Measurements from ENCODE around the gene ZNF689.
A peak's percentile ranks its signal among the peaks of the same experiment; 100 is the strongest.

Gene ZNF689

DNA sequence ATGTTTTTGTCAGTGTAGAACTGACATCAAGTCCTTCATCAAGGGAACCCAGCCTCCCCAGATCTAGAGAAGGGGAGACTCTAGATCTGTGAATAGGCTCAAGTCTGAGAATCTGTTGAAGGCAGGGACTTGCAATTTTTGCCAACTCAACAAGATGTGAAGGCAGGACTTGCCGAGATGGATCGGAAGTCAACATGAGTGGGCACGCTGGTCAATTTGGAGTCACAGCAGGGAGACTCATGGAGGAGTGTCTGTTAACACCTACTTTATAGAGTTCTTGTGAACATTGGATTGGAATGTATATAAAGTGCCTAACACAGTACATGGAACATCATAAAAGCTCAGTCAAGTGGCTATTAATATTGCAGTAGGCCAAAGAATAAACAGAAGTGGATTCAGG lies 10.0 kb downstream of the ZNF689 start:
- H3K27ac ChIP-seq (ENCODE audit: extremely low read depth, low read depth, low read length) = no peak overlapping the region
- H3K4me3 ChIP-seq (ENCODE audit: low read depth, low read length) = no peak overlapping the region
- H3K4me1 ChIP-seq (ENCODE audit: control insufficient read depth, insufficient read depth, low read length) = no peaks in the 10 kb centered on the region
- peaks cover 7 to 35% of the 10 kb centered on the region in 2 experiments; a peak in 2 of 3 replicates for H3K36me3 ChIP-seq (ENCODE audit: control insufficient read depth in 2 of 2, insufficient read depth in 1 of 2, low read length in 2 of 2)
- no peaks in the 10 kb centered on the region for H3K9me3 ChIP-seq (ENCODE audit: control insufficient read depth, insufficient read depth, low read depth, low read length)
- CTCF ChIA-PET = interaction anchor here (0.5 to 2.2 kb wide), 7 partner anchors 28 to 192 kb away, joined by 3 to 11 read pairs (median 6); partner anchors contain the start of genes DCTPP1 and ZNF771
- POLR2A ChIA-PET = interaction anchor here (0.5 to 2.2 kb wide), 4 partner anchors 9 to 34 kb away, joined by 6 to 7 read pairs (median 7); partner anchors contain the start of gene ZNF689
- TF ChIP-seq IKZF3 (tag by site-specific recombination; IDR thresholded peaks at IDR 0.05) (0 out of 2 replicates have a peak, but pooled peaks have one; percentile 14), GFI1B (tag by site-specific recombination; IDR thresholded peaks at IDR 0.05) (no peak), ZNF529 (tag by site-specific recombination; IDR thresholded peaks at IDR 0.05; ENCODE audit: insufficient replicate concordance) (no peak), ZNF561 (tag by site-specific recombination; IDR thresholded peaks at IDR 0.05; ENCODE audit: borderline replicate concordance) (no peak), ZNF184 (tag by site-specific recombination; IDR thresholded peaks at IDR 0.05) (no peak), ZNF544 (tag by site-specific recombination; IDR thresholded peaks at IDR 0.05) (no peak), EGR2 (tag by site-specific recombination; IDR thresholded peaks at IDR 0.05; ENCODE audit: low read depth) (peak; percentile 81; the same call in 1 of the 2 replicates), ZNF146 (tag by site-specific recombination; IDR thresholded peaks at IDR 0.05) (no peak), ZNF623 (tag by site-specific recombination; IDR thresholded peaks at IDR 0.05) (no peak), ZNF792 (tag by site-specific recombination; IDR thresholded peaks at IDR 0.05) (no peak), ZBTB17 (tag by site-specific recombination; IDR thresholded peaks at IDR 0.05) (peak; percentile 23; the same call in 1 of the 2 replicates), OSR2 (tag by site-specific recombination; IDR thresholded peaks at IDR 0.05) (0 out of 2 replicates have a peak, but pooled peaks have one; percentile 19), SP7 (tag by site-specific recombination; IDR thresholded peaks at IDR 0.05) (peak; percentile 44; the same call in 1 of the 2 replicates), ZNF600 (tag by site-specific recombination; IDR thresholded peaks at IDR 0.05) (no peak), ZNF24 (tag by site-specific recombination; IDR thresholded peaks at IDR 0.05) (no peak), ZNF2 (tag by site-specific recombination; IDR thresholded peaks at IDR 0.05) (no peak), ZNF530 (tag by site-specific recombination; IDR thresholded peaks at IDR 0.05; ENCODE audit: low read depth) (no peak), ZNF266 (tag by site-specific recombination; IDR thresholded peaks at IDR 0.05; ENCODE audit: low read depth) (no peak), ZNF211 (tag by site-specific recombination; IDR thresholded peaks at IDR 0.05; ENCODE audit: low read depth) (no peak), ZNF560 (tag by site-specific recombination; IDR thresholded peaks at IDR 0.05; ENCODE audit: borderline replicate concordance) (no peak), ZNF791 (tag by site-specific recombination; IDR thresholded peaks at IDR 0.05) (no peak), ZFHX2 (tag by site-specific recombination; conservative IDR thresholded peaks at IDR 0.05) (peak; percentile 60), BCL11A (tag by site-specific recombination; IDR thresholded peaks at IDR 0.05; ENCODE audit: low read depth) (no peak), ZFP3 (tag by site-specific recombination; IDR thresholded peaks at IDR 0.05; ENCODE audit: low read depth) (no peak), ZNF121 (tag by site-specific recombination; IDR thresholded peaks at IDR 0.05) (no peak)
- TF ChIP-seq, protein P1, sequence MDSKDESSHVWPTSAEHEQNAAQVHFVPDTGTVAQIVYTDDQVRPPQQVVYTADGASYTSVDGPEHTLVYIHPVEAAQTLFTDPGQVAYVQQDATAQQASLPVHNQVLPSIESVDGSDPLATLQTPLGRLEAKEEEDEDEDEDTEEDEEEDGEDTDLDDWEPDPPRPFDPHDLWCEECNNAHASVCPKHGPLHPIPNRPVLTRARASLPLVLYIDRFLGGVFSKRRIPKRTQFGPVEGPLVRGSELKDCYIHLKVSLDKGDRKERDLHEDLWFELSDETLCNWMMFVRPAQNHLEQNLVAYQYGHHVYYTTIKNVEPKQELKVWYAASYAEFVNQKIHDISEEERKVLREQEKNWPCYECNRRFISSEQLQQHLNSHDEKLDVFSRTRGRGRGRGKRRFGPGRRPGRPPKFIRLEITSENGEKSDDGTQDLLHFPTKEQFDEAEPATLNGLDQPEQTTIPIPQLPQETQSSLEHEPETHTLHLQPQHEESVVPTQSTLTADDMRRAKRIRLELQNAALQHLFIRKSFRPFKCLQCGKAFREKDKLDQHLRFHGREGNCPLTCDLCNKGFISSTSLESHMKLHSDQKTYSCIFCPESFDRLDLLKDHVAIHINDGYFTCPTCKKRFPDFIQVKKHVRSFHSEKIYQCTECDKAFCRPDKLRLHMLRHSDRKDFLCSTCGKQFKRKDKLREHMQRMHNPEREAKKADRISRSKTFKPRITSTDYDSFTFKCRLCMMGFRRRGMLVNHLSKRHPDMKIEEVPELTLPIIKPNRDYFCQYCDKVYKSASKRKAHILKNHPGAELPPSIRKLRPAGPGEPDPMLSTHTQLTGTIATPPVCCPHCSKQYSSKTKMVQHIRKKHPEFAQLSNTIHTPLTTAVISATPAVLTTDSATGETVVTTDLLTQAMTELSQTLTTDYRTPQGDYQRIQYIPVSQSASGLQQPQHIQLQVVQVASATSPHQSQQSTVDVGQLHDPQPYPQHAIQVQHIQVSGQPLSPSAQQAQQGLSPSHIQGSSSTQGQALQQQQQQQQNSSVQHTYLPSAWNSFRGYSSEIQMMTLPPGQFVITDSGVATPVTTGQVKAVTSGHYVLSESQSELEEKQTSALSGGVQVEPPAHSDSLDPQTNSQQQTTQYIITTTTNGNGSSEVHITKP (tag by site-specific recombination; IDR thresholded peaks at IDR 0.05) = no peak
- TF ChIP-seq, protein P2, sequence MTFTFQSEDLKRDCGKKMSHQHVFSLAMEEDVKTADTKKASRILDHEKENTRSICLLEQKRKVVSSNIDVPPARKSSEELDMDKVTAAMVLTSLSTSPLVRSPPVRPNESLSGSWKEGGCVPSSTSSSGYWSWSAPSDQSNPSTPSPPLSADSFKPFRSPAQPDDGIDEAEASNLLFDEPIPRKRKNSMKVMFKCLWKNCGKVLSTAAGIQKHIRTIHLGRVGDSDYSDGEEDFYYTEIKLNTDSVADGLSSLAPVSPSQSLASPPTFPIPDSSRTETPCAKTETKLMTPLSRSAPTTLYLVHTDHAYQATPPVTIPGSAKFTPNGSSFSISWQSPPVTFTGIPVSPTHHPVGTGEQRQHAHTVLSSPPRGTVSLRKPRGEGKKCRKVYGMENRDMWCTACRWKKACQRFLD (tag by site-specific recombination; IDR thresholded peaks at IDR 0.05) = no peak
- TF ChIP-seq, protein P3, sequence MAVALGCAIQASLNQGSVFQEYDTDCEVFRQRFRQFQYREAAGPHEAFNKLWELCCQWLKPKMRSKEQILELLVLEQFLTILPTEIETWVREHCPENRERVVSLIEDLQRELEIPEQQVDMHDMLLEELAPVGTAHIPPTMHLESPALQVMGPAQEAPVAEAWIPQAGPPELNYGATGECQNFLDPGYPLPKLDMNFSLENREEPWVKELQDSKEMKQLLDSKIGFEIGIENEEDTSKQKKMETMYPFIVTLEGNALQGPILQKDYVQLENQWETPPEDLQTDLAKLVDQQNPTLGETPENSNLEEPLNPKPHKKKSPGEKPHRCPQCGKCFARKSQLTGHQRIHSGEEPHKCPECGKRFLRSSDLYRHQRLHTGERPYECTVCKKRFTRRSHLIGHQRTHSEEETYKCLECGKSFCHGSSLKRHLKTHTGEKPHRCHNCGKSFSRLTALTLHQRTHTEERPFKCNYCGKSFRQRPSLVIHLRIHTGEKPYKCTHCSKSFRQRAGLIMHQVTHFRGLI (tag by site-specific recombination; IDR thresholded peaks at IDR 0.05) = no peak
- TF ChIP-seq, protein P4, sequence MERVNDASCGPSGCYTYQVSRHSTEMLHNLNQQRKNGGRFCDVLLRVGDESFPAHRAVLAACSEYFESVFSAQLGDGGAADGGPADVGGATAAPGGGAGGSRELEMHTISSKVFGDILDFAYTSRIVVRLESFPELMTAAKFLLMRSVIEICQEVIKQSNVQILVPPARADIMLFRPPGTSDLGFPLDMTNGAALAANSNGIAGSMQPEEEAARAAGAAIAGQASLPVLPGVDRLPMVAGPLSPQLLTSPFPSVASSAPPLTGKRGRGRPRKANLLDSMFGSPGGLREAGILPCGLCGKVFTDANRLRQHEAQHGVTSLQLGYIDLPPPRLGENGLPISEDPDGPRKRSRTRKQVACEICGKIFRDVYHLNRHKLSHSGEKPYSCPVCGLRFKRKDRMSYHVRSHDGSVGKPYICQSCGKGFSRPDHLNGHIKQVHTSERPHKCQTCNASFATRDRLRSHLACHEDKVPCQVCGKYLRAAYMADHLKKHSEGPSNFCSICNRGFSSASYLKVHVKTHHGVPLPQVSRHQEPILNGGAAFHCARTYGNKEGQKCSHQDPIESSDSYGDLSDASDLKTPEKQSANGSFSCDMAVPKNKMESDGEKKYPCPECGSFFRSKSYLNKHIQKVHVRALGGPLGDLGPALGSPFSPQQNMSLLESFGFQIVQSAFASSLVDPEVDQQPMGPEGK (tag by site-specific recombination; IDR thresholded peaks at IDR 0.05) = no peak
- TF ChIP-seq, protein P5, sequence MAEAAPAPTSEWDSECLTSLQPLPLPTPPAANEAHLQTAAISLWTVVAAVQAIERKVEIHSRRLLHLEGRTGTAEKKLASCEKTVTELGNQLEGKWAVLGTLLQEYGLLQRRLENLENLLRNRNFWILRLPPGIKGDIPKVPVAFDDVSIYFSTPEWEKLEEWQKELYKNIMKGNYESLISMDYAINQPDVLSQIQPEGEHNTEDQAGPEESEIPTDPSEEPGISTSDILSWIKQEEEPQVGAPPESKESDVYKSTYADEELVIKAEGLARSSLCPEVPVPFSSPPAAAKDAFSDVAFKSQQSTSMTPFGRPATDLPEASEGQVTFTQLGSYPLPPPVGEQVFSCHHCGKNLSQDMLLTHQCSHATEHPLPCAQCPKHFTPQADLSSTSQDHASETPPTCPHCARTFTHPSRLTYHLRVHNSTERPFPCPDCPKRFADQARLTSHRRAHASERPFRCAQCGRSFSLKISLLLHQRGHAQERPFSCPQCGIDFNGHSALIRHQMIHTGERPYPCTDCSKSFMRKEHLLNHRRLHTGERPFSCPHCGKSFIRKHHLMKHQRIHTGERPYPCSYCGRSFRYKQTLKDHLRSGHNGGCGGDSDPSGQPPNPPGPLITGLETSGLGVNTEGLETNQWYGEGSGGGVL (tag by site-specific recombination; IDR thresholded peaks at IDR 0.05) = no peak

Data from HEK293 (cell line).